EH (cell line): ENCODE measurements around the gene MAN1A2.
A peak's percentile ranks its signal among the peaks of the same experiment; 100 is the strongest.
"Not testable (repeated sequence)": the region's sequence is repeated elsewhere in the genome, so short reads cannot be mapped to it uniquely, and the experiment has no call there.

Experiments used
- DNase-seq: peaks from one replicate; pipeline ENCODE4 v3.0.0-alpha.2; 2015; ENCODE audit warnings: low read depth

Gene MAN1A2

GRCh38 chr1:117367046-117368025 is at the start of gene MAN1A2:
TSS of gene MAN1A2 (plus strand) at chr1:117367449. CDS start at chr1:117368184, 735 bp downstream.
- DNase-seq: peak; percentile 83

- no peak for DNase-seq
These were observed 49.2 kb upstream of the MAN1A2 start for GRCh38 chr1:117318011-117318410.

GRCh38 chr1:117318426-117318825 is 48.8 kb upstream of the MAN1A2 start:
- DNase-seq: no peak

- no peak for DNase-seq
These were observed 46.7 kb upstream of the MAN1A2 start for GRCh38 chr1:117320515-117320914.

- no peak for DNase-seq
These were observed 45.3 kb upstream of the MAN1A2 start for GRCh38 chr1:117321680-117322609.

- DNase-seq: no peak
These were observed 42.9 kb upstream of the MAN1A2 start for GRCh38 chr1:117324357-117324756.

- DNase-seq: not testable (repeated sequence)
These were observed 41.2 kb upstream of the MAN1A2 start for GRCh38 chr1:117326035-117326434.

- DNase-seq: no peak
These were observed 40.2 kb upstream of the MAN1A2 start for GRCh38 chr1:117327011-117327410.

GRCh38 chr1:117335376-117336086 is 31.7 kb upstream of the MAN1A2 start:
- DNase-seq: no peak

GRCh38 chr1:117336088-117336817 is 31.0 kb upstream of the MAN1A2 start:
- no peak for DNase-seq

- peak; percentile 54 for DNase-seq
These were observed 27.2 kb upstream of the MAN1A2 start for GRCh38 chr1:117339866-117340700.

GRCh38 chr1:117341123-117341522 is 26.1 kb upstream of the MAN1A2 start:
- DNase-seq: no peak

GRCh38 chr1:117342397-117342796 is 24.9 kb upstream of the MAN1A2 start:
- DNase-seq: no peak

GRCh38 chr1:117346206-117346928 is 20.9 kb upstream of the MAN1A2 start:
- no peak for DNase-seq

- no peak for DNase-seq
These were observed 19.3 kb upstream of the MAN1A2 start for GRCh38 chr1:117347907-117348306.

GRCh38 chr1:117352695-117353094 is 14.6 kb upstream of the MAN1A2 start:
- DNase-seq: not testable (repeated sequence)

- not testable (repeated sequence) for DNase-seq
These were observed 9.2 kb upstream of the MAN1A2 start for GRCh38 chr1:117357833-117358603.

GRCh38 chr1:117358604-117358887 is 8.7 kb upstream of the MAN1A2 start:
- not testable (repeated sequence) for DNase-seq
